Ovary (tissue), 9 donors: ENCODE measurements around the gene AHRR. TPM values are rescaled to one million over a fixed set of nuclear protein-coding genes. Genes with fewer than 3 reads are reported as not detected.
A peak's percentile ranks its signal among the peaks of the same experiment; 100 is the strongest.

Experiments used
- DNase-seq, 5 donors: peaks; one replicate each; pipeline ENCODE4 v3.0.0-alpha.2; 2019 to 2020
- H3K27ac ChIP-seq, 2 donors: fragments of 200-600 bp; one replicate each; pipeline versions ENCODE4 v1.5.1 to v1.8.0; 2019 to 2022
- H3K27me3 ChIP-seq: fragments of 200-600 bp; one replicate; pipeline ENCODE4 v1.8.0; 2022
- H3K36me3 ChIP-seq: fragments of 200-600 bp; sonication (generic); one replicate; pipeline ENCODE4 v1.5.1; 2019
- H3K4me1 ChIP-seq: one replicate; pipeline ENCODE4 v1.8.1; 2013; ENCODE audit warnings: mild to moderate bottlenecking, moderate library complexity; ENCODE audit not compliant: insufficient read depth
- H3K4me3 ChIP-seq: fragments of 200-600 bp; sonication (generic); one replicate; pipeline ENCODE4 v1.5.1; 2017
- H3K9me3 ChIP-seq, 2 donors: fragments of 200-600 bp in 1 of 2; sonication (generic) in 1 of 2; one replicate each; pipeline versions ENCODE4 v1.5.1 to v1.8.1; 2013 to 2019; ENCODE audit warnings: mild to moderate bottlenecking in 1 of 2, moderate library complexity in 1 of 2
- CTCF ChIP-seq, 3 donors: fragments of 450-650 bp in 2 of 3; fragments of 200-600 bp in 1 of 3; IDR thresholded peaks; one replicate each; pipeline versions ENCODE4 v1.5.1 to v1.8.0; 2016 to 2022; ENCODE audit warnings: antibody characterized with exemption in 3 of 3, mild to moderate bottlenecking in 1 of 3
- EP300 ChIP-seq: sonication (generic); formaldehyde crosslinking; IDR thresholded peaks from one replicate; pipeline ENCODE4 v1.6.1; 2017; ENCODE audit warnings: antibody characterized with exemption
- POLR2A ChIP-seq: fragments of 450-650 bp; IDR thresholded peaks from one replicate; pipeline ENCODE4 v1.6.1; 2017; ENCODE audit warnings: antibody characterized with exemption, mild to moderate bottlenecking, moderate library complexity
- WGBS, 3 donors: extraction: QIAGEN DNeasy Blood & Tissue Kit in 1 of 3; methylation state at CpG; one replicate each; pipeline versions ENCODE4 v1.1.5 to v1.1.7; 2013 to 2017; 5-methylcytosine and 5-hydroxymethylcytosine counted together
- intact Hi-C, 4 donors: fragments of 100-400 bp; cut with DNase I; formaldehyde crosslinking; loops; one replicate each; pipeline versions ENCODE4 v1.11.0 to v1.15.1; 2022 to 2023
- polyA plus RNA-seq, 2 donors: library from polyadenylated mRNA; stranded (reverse); fragments of 200-250 nt in 1 of 2; fragments of 350-450 nt in 1 of 2; fragmentation: Illumina TruSeq in 1 of 2; extraction: RNeasy Lipid Tissue Mini Kit (QIAGEN cat#74804) in 1 of 2; gene quantifications; one replicate each; pipeline ENCODE4 v1.2.3, GENCODE V29; 2013 to 2014
- total RNA-seq, 7 donors: library from RNA; depleted of rRNA in 2 of 7; stranded (reverse); fragments of >200 nt in 2 of 7; fragmentation: NEBNext Ultra II Directional in 3 of 7; extraction: Animal tissue kit (Norgen Biotek cat#: 25700) in 3 of 7; gene quantifications; one replicate each; pipeline versions ENCODE4 v1.1.0 to v1.2.4, GENCODE V29; 2016 to 2023
- donor health status: DM: no; HTN: no; CAD: no; lungs with moderate emphysema.
- donor health status: DM: no; HTN: no; CAD: no.
- donor health status: Bipolar disorder and iron deficiency.
- donor health status: DM: yes; HTN: yes; CAD: no.
- donor health status: DM: no; HTN: no; CAD: no.
- donor health status: DM: yes; HTN: yes; CAD: no.

The AHRR gene
- total and polyA plus RNA-seq, 9 donors: 0.72 to 14.9 (median 2.0) TPM

GRCh38 chr5:469752-470483 lies 148.4 kb downstream of the AHRR start:
- Histone ChIP-seq H3K27ac (no peak overlapping the region), H3K4me1 (peaks cover 3% of the 10 kb centered on the region), H3K27me3 (no peaks in the 10 kb centered on the region), H3K9me3 (no peaks in the 10 kb centered on the region), H3K4me3 (no peak overlapping the region), H3K36me3 (no peaks in the 10 kb centered on the region)
- intact Hi-C loops: no loop called here
- TF ChIP-seq POLR2A: no peak
- TF ChIP-seq CTCF (IDR thresholded peaks at IDR 0.05): no peak
- no peak for TF ChIP-seq EP300
- peak in 3 of 5 donors; percentile 9 to 38 (median 28) for DNase-seq
- whole genome bisulfite sequencing, 3 donors: 85 to 93% (median 86%) methylated on average over 19 of the region's 19 CpGs

- Histone ChIP-seq H3K27me3 (no peaks in the 10 kb centered on the region), H3K36me3 (no peaks in the 10 kb centered on the region), H3K4me3 (no peak overlapping the region), H3K27ac (no peak overlapping the region), H3K9me3 (no peaks in the 10 kb centered on the region), H3K4me1 (peaks cover 10% of the 10 kb centered on the region)
- TF ChIP-seq EP300 (no peak), POLR2A (no peak), CTCF (IDR thresholded peaks at IDR 0.05) (no peak)
- DNase-seq: peak in 3 of 5 donors; percentile 14 to 38 (median 26)
- intact Hi-C loops: no loop called here
- WGBS, 3 donors: 77 to 86% (median 82%) methylated on average over 31 of the region's 31 CpGs
These were observed 149.6 kb downstream of the AHRR start for GRCh38 chr5:470961-471749.

- intact Hi-C loops: no loop called here
- Histone ChIP-seq H3K27me3 (no peaks in the 10 kb centered on the region), H3K4me3 (peak overlapping the region; percentile 59), H3K27ac (peak overlapping the region in 1 of 2 donors; percentile 74), H3K9me3 (no peaks in the 10 kb centered on the region), H3K36me3 (no peaks in the 10 kb centered on the region), H3K4me1 (peaks cover 10% of the 10 kb centered on the region)
- no peak for DNase-seq
- 65 to 82% (median 80%) methylated on average over 5 to 6 of the region's 6 CpGs for WGBS, 3 donors
- TF ChIP-seq CTCF (IDR thresholded peaks at IDR 0.05): no peak
- no peak for TF ChIP-seq EP300
- no peak for TF ChIP-seq POLR2A
These were observed 150.2 kb downstream of the AHRR start for GRCh38 chr5:471750-472058.

- intact Hi-C loops: no loop called here
- WGBS, 3 donors: 3 to 15% (median 3%) methylated on average over 27 to 30 of the region's 30 CpGs
These were observed 150.7 kb downstream of the AHRR start for GRCh38 chr5:472076-472655.

More at GRCh38 chr5:472076-472655, 150.7 kb downstream of the AHRR start:
- peaks cover 10% of the 10 kb centered on the region for H3K4me1 ChIP-seq
- H3K27me3 ChIP-seq: no peaks in the 10 kb centered on the region
- DNase-seq: peak; percentile 32 to 72 (median 64)
- TF ChIP-seq POLR2A: no peak
- H3K27ac ChIP-seq: peak overlapping the region; percentile 38 to 74
- peak overlapping the region; percentile 59 for H3K4me3 ChIP-seq
- H3K9me3 ChIP-seq: no peaks in the 10 kb centered on the region
- H3K36me3 ChIP-seq: no peaks in the 10 kb centered on the region
